ENCODE measurements around the gene SCIN.

Gene SCIN

GRCh38 chr7:12633582-12633981 is 63.1 kb downstream of the SCIN start:
- no peak for DNase-seq (ENCODE audit: low read depth)
- TF ChIP-seq CTCF (IDR thresholded peaks at IDR 0.05; ENCODE audit: control insufficient read depth, insufficient read depth, low read depth, low read length, missing control alignments) = no peak
- no peak overlapping the region for H3K4me3 ChIP-seq (ENCODE audit: control insufficient read depth, low read depth, low read length)

DNA sequence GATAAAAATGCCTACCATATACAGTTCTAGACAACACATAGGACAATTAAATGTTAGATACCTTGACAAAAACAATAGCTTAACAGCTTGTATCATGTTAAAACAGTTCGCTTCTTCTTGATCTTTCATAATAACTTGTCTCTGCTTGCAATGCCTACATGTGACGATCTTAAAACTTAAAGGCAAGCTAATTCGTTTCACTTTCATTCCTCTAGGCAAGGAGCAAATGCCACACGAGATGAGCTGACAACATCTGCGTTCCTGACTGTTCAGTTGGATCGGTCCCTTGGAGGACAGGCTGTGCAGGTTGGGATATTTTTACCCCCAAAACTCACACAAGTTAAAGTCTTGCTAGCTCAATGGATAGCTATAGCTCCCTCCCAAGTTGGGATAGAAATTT is 65.3 kb downstream of the SCIN start:
- H3K4me3 ChIP-seq (ENCODE audit: control insufficient read depth, low read depth, low read length) = no peak overlapping the region
- TF ChIP-seq CTCF (IDR thresholded peaks at IDR 0.05; ENCODE audit: control insufficient read depth, insufficient read depth, low read depth, low read length, missing control alignments) = no peak
- DNase-seq (ENCODE audit: low read depth) = no peak

GRCh38 chr7:12637328-12637727 is 66.8 kb downstream of the SCIN start:
- H3K4me3 ChIP-seq (ENCODE audit: control insufficient read depth, low read depth, low read length) = no peak overlapping the region
- DNase-seq (ENCODE audit: low read depth) = no peak
- TF ChIP-seq CTCF (IDR thresholded peaks at IDR 0.05; ENCODE audit: control insufficient read depth, insufficient read depth, low read depth, low read length, missing control alignments) = no peak

- H3K4me3 ChIP-seq (ENCODE audit: control insufficient read depth, low read depth, low read length) = no peak overlapping the region
- DNase-seq (ENCODE audit: low read depth) = no peak
- TF ChIP-seq CTCF (IDR thresholded peaks at IDR 0.05; ENCODE audit: control insufficient read depth, insufficient read depth, low read depth, low read length, missing control alignments) = no peak
Observed at GRCh38 chr7:12637819-12638592, 67.5 kb downstream of the SCIN start.

- peak; percentile 42 for TF ChIP-seq CTCF (IDR thresholded peaks at IDR 0.05; ENCODE audit: control insufficient read depth, insufficient read depth, low read depth, low read length, missing control alignments)
- H3K4me3 ChIP-seq (ENCODE audit: control insufficient read depth, low read depth, low read length) = no peak overlapping the region
- DNase-seq (ENCODE audit: low read depth) = peak; percentile 10
Observed at GRCh38 chr7:12638851-12639456, 68.4 kb downstream of the SCIN start.

- no peak for DNase-seq (ENCODE audit: low read depth)
- no peak for TF ChIP-seq CTCF (IDR thresholded peaks at IDR 0.05; ENCODE audit: control insufficient read depth, insufficient read depth, low read depth, low read length, missing control alignments)
- H3K4me3 ChIP-seq (ENCODE audit: control insufficient read depth, low read depth, low read length) = no peak overlapping the region
Observed at GRCh38 chr7:12640299-12641096, 70.0 kb downstream of the SCIN start.
